SK-N-SH (cell line): ENCODE measurements around the gene SPEM3.
"Not testable (repeated sequence)": the region's sequence is repeated elsewhere in the genome, so short reads cannot be mapped to it uniquely, and the experiment has no call there.

Experiments
- CHD2 ChIP-seq: fragments of 150-350 bp; IDR thresholded peaks from 2 replicates; pipeline ENCODE4 v1.6.1; 2018; ENCODE audit warnings: low read length; ENCODE audit not compliant: partially characterized antibody
- CTCF ChIP-seq: fragments of 200-600 bp; sonication (generic); IDR thresholded peaks from 2 replicates; pipeline ENCODE4 v1.6.1; 2017; ENCODE audit warnings: antibody characterized with exemption, mild to moderate bottlenecking, moderate library complexity
- EP300 ChIP-seq, 2 experiments: IDR thresholded peaks; 2 replicates each; pipeline versions ENCODE4 v1.4.0 to v1.6.1; 2012; ENCODE audit warnings: borderline replicate concordance in 1 of 2, low read depth in 1 of 2, low read length in 1 of 2
- EZH2phosphoT487 ChIP-seq: fragments of 200-600 bp; sonication (generic); IDR thresholded peaks from 2 replicates; pipeline ENCODE4 v1.6.1; 2017; ENCODE audit warnings: low read depth, mixed run types, mild to moderate bottlenecking, antibody characterized with exemption, moderate library complexity, borderline replicate concordance
- JUND ChIP-seq: IDR thresholded peaks from 2 replicates; pipeline ENCODE4 v1.4.0; 2012
- MXI1 ChIP-seq: IDR thresholded peaks from 2 replicates; pipeline ENCODE4 v1.6.1; 2012; ENCODE audit warnings: mild to moderate bottlenecking, low read depth, low read length, improper control_type of control experiment
- NRF1 ChIP-seq: IDR thresholded peaks from 2 replicates; pipeline ENCODE4 v1.6.1; 2012; ENCODE audit warnings: low read depth, mild to moderate bottlenecking, low read length
- POLR2AphosphoS5 ChIP-seq: IDR thresholded peaks from 2 replicates; pipeline ENCODE4 v1.6.1; 2012; ENCODE audit warnings: low read depth, low read length
- RFX5 ChIP-seq: IDR thresholded peaks from 2 replicates; pipeline ENCODE4 v1.6.1; 2012; ENCODE audit warnings: mild to moderate bottlenecking, improper control_type of control experiment, low read length
- TEAD4 ChIP-seq: IDR thresholded peaks from 2 replicates; pipeline ENCODE4 v1.4.0; 2012; ENCODE audit warnings: mild to moderate bottlenecking, borderline replicate concordance; ENCODE audit not compliant: insufficient read depth
- YY1 ChIP-seq: IDR thresholded peaks from 2 replicates; pipeline ENCODE4 v1.4.0; 2012; ENCODE audit warnings: low read depth, mild to moderate bottlenecking
- TF ChIP-seq, protein P1 (sequence below): IDR thresholded peaks from 2 replicates; pipeline ENCODE4 v1.4.0; 2012; ENCODE audit warnings: low read depth, borderline replicate concordance

DNA sequence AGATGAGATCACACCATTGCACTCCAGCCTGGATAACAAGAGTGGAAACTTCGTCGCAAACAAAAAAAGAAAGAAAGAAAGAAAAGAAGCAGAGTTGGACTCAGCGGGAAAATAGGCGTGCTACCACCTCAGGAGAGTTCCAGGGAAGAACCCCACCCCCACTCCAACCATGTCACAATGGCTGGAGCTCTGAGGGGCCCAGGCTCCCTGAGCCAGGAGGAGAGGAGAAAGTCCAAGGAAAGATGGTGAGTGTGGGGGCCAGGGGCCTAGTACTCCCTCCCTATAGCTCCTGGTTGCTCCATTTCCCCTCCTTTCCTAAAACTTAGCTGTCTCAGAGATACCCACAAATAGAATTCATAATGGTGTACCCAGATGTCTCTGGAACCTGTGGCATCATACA, 52.6 kb downstream of the SPEM3 start, which contains the start of gene SLC35G6:
- TF ChIP-seq CTCF; JUND; EP300 (IDR thresholded peaks at IDR 0.05; ENCODE audit: borderline replicate concordance in 1 of 2, low read depth in 1 of 2, low read length in 1 of 2); YY1; MXI1; CHD2; NRF1; RFX5; EZH2phosphoT487; TEAD4; POLR2AphosphoS5: not testable (repeated sequence)
- TF ChIP-seq, protein P1, sequence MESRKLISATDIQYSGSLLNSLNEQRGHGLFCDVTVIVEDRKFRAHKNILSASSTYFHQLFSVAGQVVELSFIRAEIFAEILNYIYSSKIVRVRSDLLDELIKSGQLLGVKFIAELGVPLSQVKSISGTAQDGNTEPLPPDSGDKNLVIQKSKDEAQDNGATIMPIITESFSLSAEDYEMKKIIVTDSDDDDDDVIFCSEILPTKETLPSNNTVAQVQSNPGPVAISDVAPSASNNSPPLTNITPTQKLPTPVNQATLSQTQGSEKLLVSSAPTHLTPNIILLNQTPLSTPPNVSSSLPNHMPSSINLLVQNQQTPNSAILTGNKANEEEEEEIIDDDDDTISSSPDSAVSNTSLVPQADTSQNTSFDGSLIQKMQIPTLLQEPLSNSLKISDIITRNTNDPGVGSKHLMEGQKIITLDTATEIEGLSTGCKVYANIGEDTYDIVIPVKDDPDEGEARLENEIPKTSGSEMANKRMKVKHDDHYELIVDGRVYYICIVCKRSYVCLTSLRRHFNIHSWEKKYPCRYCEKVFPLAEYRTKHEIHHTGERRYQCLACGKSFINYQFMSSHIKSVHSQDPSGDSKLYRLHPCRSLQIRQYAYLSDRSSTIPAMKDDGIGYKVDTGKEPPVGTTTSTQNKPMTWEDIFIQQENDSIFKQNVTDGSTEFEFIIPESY = not testable (repeated sequence)
